SIG-M5 treated with dmso at 0.1 percent for 504 hours (cell line): Measurements from ENCODE around the gene LPCAT1.
A peak's percentile ranks its signal among the peaks of the same experiment; 100 is the strongest.
"Not testable (repeated sequence)": the region's sequence is repeated elsewhere in the genome, so short reads cannot be mapped to it uniquely, and the experiment has no call there.

Experiments used
- DNase-seq: peaks from one replicate; lab custom pipeline; 2025; ENCODE audit not compliant: unreplicated experiment; lab: John Stamatoyannopoulos, UW

The LPCAT1 gene

DNA sequence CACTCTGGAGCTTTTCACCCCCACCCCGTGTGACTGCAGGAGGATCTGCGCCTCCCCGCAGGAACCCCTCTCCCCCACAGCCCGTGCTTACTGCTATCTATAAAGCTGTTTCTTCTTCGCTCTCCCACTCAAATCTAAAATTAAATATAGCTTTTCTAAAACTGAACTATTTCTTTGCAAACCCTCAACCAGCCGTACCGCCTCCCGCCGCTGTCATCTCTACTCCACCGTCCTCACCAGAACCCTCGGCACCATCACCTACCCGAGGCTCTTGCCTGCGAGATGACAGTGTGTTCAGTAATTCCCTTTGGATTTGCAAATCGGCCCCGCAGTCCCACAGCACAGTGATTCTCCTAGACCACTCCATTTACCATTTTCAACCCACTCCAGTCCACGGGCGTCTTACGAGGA is 13.6 kb downstream of the LPCAT1 start:
- DNase-seq, result no peak

GRCh38 chr5:1509346-1510085 is 14.2 kb downstream of the LPCAT1 start:
- no peak for DNase-seq

DNA sequence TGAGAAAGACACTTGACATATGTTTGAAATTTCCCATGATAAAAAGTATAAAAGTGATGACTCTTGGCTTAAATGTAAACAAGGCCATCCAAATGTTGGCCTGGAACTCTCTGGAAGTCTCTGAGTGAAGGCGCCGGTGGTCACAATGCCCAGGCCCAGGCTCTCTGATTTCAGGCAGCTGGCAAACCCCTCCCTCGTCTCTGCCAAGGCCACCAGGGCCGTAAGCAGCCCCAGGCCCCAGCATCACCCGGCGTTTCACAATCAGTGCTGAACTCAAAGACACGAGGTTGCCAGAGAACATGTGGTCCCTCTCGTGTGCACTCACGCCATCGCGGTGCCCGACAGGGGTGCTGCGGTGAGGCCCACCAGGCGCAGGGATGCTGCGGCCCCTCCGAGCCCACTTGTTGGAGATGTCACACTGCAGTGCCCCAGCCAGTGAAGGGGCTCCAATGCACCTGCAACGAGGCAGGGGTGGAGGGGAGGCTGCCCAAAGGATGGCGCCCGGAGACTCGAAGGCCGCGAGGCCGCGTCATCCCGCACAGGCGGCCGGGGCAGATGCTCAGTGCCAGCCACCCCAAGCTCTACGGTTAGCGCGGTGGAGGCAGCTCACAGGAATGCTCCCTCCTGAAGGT is 15.0 kb downstream of the LPCAT1 start:
- DNase-seq, result no peak

DNA sequence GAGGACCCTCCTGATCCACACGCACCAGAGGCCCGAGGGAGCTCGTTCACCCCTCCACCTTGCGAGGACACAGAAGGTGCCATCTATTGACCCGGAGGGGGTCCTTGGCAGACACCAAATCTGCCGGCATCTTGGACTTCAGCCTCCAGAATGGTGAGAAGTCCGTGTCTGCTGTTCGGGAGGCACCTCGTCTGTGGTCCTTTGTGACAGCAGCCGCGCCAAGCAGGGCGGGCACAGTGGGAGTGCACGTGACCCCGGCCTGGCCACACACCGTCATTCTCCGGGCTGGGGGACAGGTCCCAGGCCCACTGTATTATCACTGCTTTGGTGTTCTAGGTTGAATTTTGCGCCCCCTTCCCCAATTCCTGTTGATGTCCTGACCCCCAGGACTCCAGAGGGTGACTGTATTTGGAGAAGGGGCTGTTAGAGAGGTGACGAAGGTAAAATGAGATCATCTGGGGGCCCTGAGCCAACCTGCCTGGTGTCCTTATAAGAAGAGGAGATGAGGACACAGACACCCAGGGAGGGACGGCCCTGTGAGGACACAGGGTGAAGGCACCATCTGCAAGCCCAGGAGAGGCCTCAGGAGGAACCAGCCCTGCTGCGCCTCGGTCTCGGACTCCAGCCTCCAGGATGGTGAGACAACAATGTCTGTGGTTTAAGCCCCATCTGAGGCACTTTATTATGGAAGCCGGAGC is 15.7 kb downstream of the LPCAT1 start:
- DNase-seq, result no peak

GRCh38 chr5:1507457-1507856 is 16.3 kb downstream of the LPCAT1 start:
- DNase-seq, result no peak

DNA sequence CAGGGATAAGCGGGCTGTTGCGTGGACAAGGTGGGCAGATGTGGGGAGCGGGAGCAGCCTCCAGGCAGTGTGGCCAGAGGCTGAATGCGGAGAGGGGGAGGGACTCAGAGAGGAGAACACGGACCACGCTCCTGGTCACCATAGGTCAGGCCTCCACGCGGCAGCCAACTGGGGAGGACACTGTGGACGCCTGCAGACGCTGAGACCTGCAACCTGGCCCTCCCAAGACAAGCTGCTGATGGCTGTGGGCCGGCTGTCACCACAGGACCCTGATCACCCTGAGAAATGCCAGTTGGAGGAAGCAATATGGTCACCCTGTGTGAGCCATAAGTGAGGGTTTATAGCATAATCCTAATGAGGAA is 16.8 kb downstream of the LPCAT1 start:
- DNase-seq, result no peak

DNA sequence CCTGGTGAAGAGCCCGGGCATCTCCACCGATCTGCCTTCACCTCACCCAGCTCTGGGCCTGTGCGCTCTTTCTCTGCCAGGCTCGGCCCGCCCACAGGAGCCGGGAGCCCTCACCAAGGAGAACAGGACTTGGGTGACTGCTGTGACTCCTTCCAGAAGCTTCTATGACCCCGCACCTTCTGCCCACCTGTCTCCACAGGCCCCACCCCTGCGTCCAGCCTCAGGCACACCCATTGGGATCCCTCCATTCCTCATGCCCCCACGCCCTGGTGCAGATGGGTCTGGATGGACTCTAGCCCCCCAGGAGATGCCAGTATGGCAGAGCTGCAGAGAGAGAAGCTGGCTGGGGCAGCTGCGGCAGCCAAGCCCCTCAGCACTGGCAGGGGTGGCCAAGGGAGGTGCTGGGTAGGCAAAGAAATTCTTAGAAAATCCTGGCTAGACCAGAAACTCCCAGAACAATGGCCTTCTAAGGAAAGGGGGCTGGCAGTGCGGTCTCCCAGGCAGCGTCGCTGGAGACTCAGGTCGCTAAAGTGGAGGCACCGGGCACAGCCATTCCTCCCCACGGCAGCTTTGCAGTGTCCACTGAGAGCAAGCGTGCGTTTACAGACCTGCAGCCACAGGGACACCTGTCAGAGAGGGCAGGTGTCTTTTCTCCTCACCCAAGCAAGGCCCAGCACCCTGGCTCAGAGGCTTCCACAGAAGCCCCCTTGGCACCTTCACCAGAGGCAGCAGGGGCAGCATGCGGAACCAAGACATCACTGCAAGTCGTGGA is 17.3 kb downstream of the LPCAT1 start:
- no peak for DNase-seq

DNA sequence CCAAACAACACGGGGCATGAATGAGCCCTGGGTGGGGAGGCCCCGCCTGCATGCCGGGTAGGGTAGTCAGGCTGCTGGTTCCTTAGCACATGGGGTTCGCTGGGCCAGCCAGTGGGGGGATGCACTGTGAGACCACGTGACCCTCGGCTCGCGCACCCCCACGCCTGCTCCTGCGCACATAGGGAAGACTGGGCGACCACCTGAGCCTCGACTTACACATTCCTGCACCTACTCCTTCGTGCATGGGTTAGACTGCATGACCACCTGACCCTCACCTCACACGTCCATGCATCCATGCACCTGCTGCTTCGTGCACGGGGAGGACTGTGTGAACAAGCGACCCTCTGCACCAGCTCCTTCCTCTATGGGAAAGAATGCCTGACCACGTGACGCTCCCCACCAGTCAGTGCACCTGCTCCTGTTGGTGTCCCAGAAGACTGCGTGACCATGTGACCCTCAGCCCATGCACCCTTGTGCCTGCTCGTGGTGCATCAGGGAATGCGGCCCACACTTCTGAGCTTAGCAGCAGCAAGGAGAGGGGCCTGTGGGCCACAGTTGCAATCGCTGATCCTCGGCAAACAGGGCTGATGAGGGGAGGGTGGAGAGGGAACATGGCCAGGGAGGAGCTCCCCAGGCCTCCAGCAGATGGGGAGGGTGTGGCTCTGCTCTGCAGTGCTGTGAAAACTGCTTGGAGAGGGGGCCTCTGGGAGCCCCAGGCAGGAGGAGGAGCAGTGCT is 18.1 kb downstream of the LPCAT1 start:
- no peak for DNase-seq

GRCh38 chr5:1505089-1505488 is 18.7 kb downstream of the LPCAT1 start:
- DNase-seq, result not testable (repeated sequence)

DNA sequence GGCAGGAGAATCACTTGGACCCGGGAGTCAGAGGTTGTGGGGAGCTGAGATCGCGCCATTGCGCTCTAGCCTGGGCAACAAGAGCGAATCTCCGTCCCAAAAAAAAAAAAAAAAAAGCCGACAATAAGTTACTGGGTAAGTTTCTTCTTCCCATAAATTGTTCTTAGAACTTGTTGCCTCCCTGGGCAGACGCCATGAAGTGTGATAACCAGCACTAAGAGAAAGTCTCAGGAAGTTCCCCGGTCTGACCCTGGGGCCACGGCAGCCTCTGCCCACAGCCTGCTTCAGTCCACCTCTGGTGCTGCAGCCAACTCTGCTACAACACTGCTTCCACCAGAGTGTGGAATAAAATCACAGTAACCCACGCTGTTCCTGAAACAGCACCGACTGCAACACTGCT is 19.1 kb downstream of the LPCAT1 start:
- DNase-seq, result no peak

DNA sequence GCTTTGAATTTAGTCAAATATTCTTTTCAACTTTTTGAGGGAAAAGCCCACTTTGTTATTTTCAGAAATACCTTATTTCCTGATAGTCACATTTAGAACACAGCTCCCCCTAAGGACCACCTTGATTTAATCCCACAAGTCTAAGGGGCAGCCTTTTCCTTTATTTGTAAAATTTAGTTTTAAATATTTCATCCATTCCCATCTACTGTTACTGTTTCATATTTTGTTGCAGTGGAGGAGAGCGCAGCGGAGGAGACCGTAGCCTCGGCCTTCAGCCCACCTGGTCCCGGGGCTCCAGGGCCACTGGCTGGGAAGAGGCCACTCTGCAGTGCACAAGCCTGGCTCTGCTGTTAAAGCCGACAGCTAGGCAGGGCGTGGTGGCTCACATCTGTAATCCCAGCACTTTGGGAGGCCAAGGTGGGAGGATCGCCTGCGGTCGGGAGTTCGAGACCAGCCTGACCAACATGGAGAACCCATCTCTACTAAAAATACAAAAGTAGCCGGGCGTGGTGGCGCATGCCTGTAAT is 19.6 kb downstream of the LPCAT1 start:
- no peak for DNase-seq

DNA sequence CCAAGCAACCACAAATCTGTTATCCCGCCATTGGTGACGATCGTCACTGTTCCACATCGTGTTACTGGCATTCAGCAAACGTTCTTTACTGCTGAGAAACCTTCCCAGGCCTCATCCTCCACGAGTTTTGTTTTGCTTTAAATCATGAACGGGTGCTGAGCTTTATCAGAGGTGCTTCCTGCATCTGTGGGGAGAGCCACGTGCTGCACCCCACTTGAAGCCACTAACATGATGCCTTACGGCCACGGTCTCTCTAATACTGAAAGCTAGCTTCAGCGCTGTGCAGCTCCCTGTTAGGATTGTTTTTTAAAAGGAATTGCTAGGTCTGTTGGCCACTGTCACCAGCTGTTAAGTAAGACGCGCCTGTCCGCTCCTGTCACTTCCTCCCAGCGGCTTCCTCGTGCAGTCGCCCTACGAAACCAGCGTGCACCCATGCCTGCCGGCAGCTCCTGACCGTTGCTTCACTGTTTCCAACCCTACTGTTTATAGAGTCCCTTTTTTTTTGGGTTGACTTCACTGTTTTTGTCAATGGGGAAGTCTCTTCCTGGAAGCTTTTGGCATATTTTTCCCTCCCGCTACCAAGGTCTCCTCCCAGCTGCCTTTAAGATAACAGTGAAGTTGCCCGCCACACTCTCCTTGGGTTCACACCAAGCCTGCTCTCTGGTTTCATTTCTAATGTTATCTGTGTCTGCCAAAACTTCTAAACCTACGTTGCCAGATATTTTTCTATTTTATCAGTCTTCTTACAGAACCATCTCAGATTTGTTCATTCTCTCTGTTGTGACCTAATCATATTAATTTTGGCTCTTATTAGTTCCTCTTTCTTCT is 20.3 kb downstream of the LPCAT1 start:
- DNase-seq, result peak; percentile 91

DNA sequence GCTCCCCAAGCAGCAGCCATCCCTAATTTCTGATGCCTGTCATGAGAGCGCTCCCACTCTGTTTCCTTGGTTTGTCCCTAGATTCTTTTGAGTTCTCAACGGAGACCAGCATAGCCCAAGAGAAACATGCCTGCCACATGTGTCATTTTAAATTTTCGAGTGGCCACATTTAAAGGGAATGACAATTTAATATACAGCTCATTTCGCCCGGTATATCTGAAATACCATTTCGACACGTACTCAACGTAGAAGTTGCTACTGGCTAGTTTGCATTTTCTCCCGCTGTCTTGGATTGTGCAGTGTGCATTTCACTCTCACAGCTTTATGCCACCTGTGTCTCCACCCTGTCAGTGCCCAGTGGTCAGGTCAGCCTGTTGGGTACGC is 21.0 kb downstream of the LPCAT1 start:
- DNase-seq, result no peak

GRCh38 chr5:1502046-1502736 is 21.6 kb downstream of the LPCAT1 start:
- DNase-seq, result peak; percentile 91

GRCh38 chr5:1501372-1502045 is 22.3 kb downstream of the LPCAT1 start:
- no peak for DNase-seq

GRCh38 chr5:1500411-1501091 is 23.2 kb downstream of the LPCAT1 start:
- no peak for DNase-seq

DNA sequence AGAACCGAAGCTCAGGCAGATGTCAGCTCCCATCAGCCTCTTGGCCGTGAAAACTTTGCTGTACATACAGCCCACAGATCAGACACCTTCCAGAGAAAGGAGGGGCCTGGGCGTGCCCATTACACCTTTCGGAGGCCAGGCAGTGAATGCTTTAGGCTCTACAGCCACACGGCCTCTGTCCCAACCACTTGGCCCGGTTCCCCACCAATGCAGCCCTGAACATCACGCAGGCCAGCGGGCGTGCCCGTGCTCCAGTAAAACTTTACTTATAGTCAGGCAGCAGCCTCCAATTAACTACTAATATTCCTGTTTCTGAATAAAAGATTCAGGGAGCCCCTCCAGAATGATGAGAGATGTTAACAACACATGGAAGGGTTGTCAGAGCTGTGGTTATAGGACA is 23.9 kb downstream of the LPCAT1 start:
- DNase-seq, result no peak
